ENCODE results near the gene DPYSL3. TPM values are rescaled to one million over a fixed set of nuclear protein-coding genes. Genes with fewer than 3 reads are reported as not detected.

The DPYSL3 gene
- total and polyA plus RNA-seq, 7 experiments from 2014 or later = 0.08 to 1.2 (median 0.11) TPM; not detected in 4

GRCh38 chr5:147515269-147515668, 5.4 kb upstream of the DPYSL3 start:
- Mint-ChIP-seq H3K36me3 (peaks cover 0 to 8% (median 0%) of the 10 kb centered on the region in 5 donors), H3K27ac (no peak overlapping the region), H3K27me3 (peaks cover 11 to 22% (median 12%) of the 10 kb centered on the region in 5 donors), H3K9me3 (peaks cover 0 to 11% (median 2%) of the 10 kb centered on the region in 11 donors), H3K4me3 (no peak overlapping the region), H3K4me1 (peaks cover 0 to 2% (median 1%) of the 10 kb centered on the region in 7 donors)
- intact Hi-C loops (cut with micrococcal nuclease) = no loop called here
- Histone ChIP-seq H3K27me3 (ENCODE audit: control insufficient read depth in 2 of 2, insufficient read depth in 2 of 2, low read length in 2 of 2) (no peaks in the 10 kb centered on the region), H3K4me1 (ENCODE audit: control insufficient read depth in 2 of 2, insufficient read depth in 2 of 2, low read length in 2 of 2) (no peaks in the 10 kb centered on the region), H3K9me3 (ENCODE audit: control insufficient read depth in 2 of 3, low read length in 3 of 3) (no peaks in the 10 kb centered on the region), H3K27ac (ENCODE audit: low read depth, low read length) (no peak overlapping the region), H3K4me3 (ENCODE audit: low read length) (no peak overlapping the region), H3K36me3 (ENCODE audit: control insufficient read depth in 2 of 3, insufficient read depth in 3 of 3, low read length in 3 of 3) (no peaks in the 10 kb centered on the region)
- POLR2A ChIA-PET = no interaction called here
- CTCF ChIA-PET = no interaction called here
- no peak for ATAC-seq
- DNase-seq = no peak

- H3K27me3 Mint-ChIP-seq = peaks cover 24 to 39% (median 31%) of the 10 kb centered on the region in 5 donors
- peaks cover 0 to 12% (median 5%) of the 10 kb centered on the region in 11 donors for H3K9me3 Mint-ChIP-seq
- Histone ChIP-seq H3K4me1 (ENCODE audit: control insufficient read depth in 2 of 2, insufficient read depth in 2 of 2, low read length in 2 of 2) (no peaks in the 10 kb centered on the region), H3K27me3 (ENCODE audit: control insufficient read depth in 2 of 2, insufficient read depth in 2 of 2, low read length in 2 of 2) (no peaks in the 10 kb centered on the region), H3K4me3 (ENCODE audit: low read length) (no peak overlapping the region), H3K9me3 (ENCODE audit: control insufficient read depth in 2 of 3, low read length in 3 of 3) (no peaks in the 10 kb centered on the region), H3K36me3 (ENCODE audit: control insufficient read depth in 2 of 3, insufficient read depth in 3 of 3, low read length in 3 of 3) (no peaks in the 10 kb centered on the region), H3K27ac (ENCODE audit: low read depth, low read length) (no peak overlapping the region)
- DNase-seq (no peak), ATAC-seq (no peak)
- H3K36me3 Mint-ChIP-seq = peaks cover 0 to 11% (median 0%) of the 10 kb centered on the region in 5 donors
- POLR2A ChIA-PET = no interaction called here
- H3K27ac Mint-ChIP-seq = no peak overlapping the region
- peaks cover 0 to 5% (median 5%) of the 10 kb centered on the region in 7 donors for H3K4me1 Mint-ChIP-seq
- CTCF ChIA-PET = no interaction called here
- no peak overlapping the region for H3K4me3 Mint-ChIP-seq
- intact Hi-C loops (cut with micrococcal nuclease) = no loop called here
Measured at GRCh38 chr5:147512659-147513379, 3.0 kb upstream of the DPYSL3 start.

GRCh38 chr5:147510885-147511284, 1.0 kb upstream of the DPYSL3 start:
- no peak for ATAC-seq
- no peaks in the 10 kb centered on the region for H3K27me3 ChIP-seq (ENCODE audit: control insufficient read depth in 2 of 2, insufficient read depth in 2 of 2, low read length in 2 of 2)
- CTCF ChIA-PET = no interaction called here
- Mint-ChIP-seq H3K4me1 (peaks cover 0 to 5% (median 5%) of the 10 kb centered on the region in 7 donors), H3K27ac (no peak overlapping the region), H3K36me3 (peaks cover 0 to 11% (median 0%) of the 10 kb centered on the region in 5 donors), H3K9me3 (peaks cover 0 to 15% (median 5%) of the 10 kb centered on the region in 11 donors), H3K27me3 (peaks cover 36 to 52% (median 40%) of the 10 kb centered on the region in 5 donors), H3K4me3 (no peak overlapping the region)
- H3K36me3 ChIP-seq (ENCODE audit: control insufficient read depth in 2 of 3, insufficient read depth in 3 of 3, low read length in 3 of 3) = no peaks in the 10 kb centered on the region
- H3K4me3 ChIP-seq (ENCODE audit: low read length) = no peak overlapping the region
- POLR2A ChIA-PET = no interaction called here
- no peak for DNase-seq
- H3K4me1 ChIP-seq (ENCODE audit: control insufficient read depth in 2 of 2, insufficient read depth in 2 of 2, low read length in 2 of 2) = no peaks in the 10 kb centered on the region
- intact Hi-C loops (cut with micrococcal nuclease) = no loop called here
- H3K9me3 ChIP-seq (ENCODE audit: control insufficient read depth in 2 of 3, low read length in 3 of 3) = no peaks in the 10 kb centered on the region
- no peak overlapping the region for H3K27ac ChIP-seq (ENCODE audit: low read depth, low read length)

GRCh38 chr5:147509041-147509709, 693 bp downstream of the DPYSL3 start:
- H3K27me3 Mint-ChIP-seq = peaks cover 36 to 48% (median 40%) of the 10 kb centered on the region in 5 donors

GRCh38 chr5:147508711-147509040, 1.2 kb downstream of the DPYSL3 start:
- Mint-ChIP-seq H3K4me1 (peaks cover 0 to 5% (median 5%) of the 10 kb centered on the region in 7 donors), H3K27me3 (peaks cover 36 to 46% (median 40%) of the 10 kb centered on the region in 5 donors), H3K27ac (no peak overlapping the region), H3K9me3 (peaks cover 0 to 15% (median 5%) of the 10 kb centered on the region in 11 donors), H3K4me3 (no peak overlapping the region), H3K36me3 (peaks cover 0 to 11% (median 0%) of the 10 kb centered on the region in 5 donors)
- POLR2A ChIA-PET = no interaction called here
- no peak for ATAC-seq
- CTCF ChIA-PET = no interaction called here
- Histone ChIP-seq H3K27ac (ENCODE audit: low read depth, low read length) (no peak overlapping the region), H3K27me3 (ENCODE audit: control insufficient read depth in 2 of 2, insufficient read depth in 2 of 2, low read length in 2 of 2) (no peaks in the 10 kb centered on the region), H3K4me1 (ENCODE audit: control insufficient read depth in 2 of 2, insufficient read depth in 2 of 2, low read length in 2 of 2) (no peaks in the 10 kb centered on the region), H3K36me3 (ENCODE audit: control insufficient read depth in 2 of 3, insufficient read depth in 3 of 3, low read length in 3 of 3) (no peaks in the 10 kb centered on the region), H3K4me3 (ENCODE audit: low read length) (no peak overlapping the region), H3K9me3 (ENCODE audit: control insufficient read depth in 2 of 3, low read length in 3 of 3) (no peaks in the 10 kb centered on the region)
- intact Hi-C loops (cut with micrococcal nuclease) = no loop called here
- no peak for DNase-seq

More at GRCh38 chr5:147509041-147509709, 693 bp downstream of the DPYSL3 start:
- Mint-ChIP-seq H3K4me3 (no peak overlapping the region), H3K36me3 (peaks cover 0 to 11% (median 0%) of the 10 kb centered on the region in 5 donors), H3K27ac (no peak overlapping the region), H3K4me1 (peaks cover 0 to 5% (median 5%) of the 10 kb centered on the region in 7 donors), H3K9me3 (peaks cover 0 to 15% (median 5%) of the 10 kb centered on the region in 11 donors)
- H3K27ac ChIP-seq (ENCODE audit: low read depth, low read length) = no peak overlapping the region
- H3K27me3 ChIP-seq (ENCODE audit: control insufficient read depth in 2 of 2, insufficient read depth in 2 of 2, low read length in 2 of 2) = no peaks in the 10 kb centered on the region
- ChIA-PET CTCF (no interaction called here), POLR2A (no interaction called here)
- ATAC-seq (no peak), DNase-seq (no peak)
- H3K4me1 ChIP-seq (ENCODE audit: control insufficient read depth in 2 of 2, insufficient read depth in 2 of 2, low read length in 2 of 2) = no peaks in the 10 kb centered on the region
- intact Hi-C loops (cut with micrococcal nuclease) = no loop called here
- no peaks in the 10 kb centered on the region for H3K36me3 ChIP-seq (ENCODE audit: control insufficient read depth in 2 of 3, insufficient read depth in 3 of 3, low read length in 3 of 3)
- no peak overlapping the region for H3K4me3 ChIP-seq (ENCODE audit: low read length)
- H3K9me3 ChIP-seq (ENCODE audit: control insufficient read depth in 2 of 3, low read length in 3 of 3) = no peaks in the 10 kb centered on the region

- Mint-ChIP-seq H3K4me3 (no peak overlapping the region), H3K4me1 (peaks cover 0 to 5% (median 5%) of the 10 kb centered on the region in 7 donors), H3K27ac (no peak overlapping the region), H3K9me3 (peaks cover 0 to 15% (median 5%) of the 10 kb centered on the region in 11 donors), H3K27me3 (peaks cover 36 to 41% (median 39%) of the 10 kb centered on the region in 5 donors), H3K36me3 (peaks cover 0 to 11% (median 0%) of the 10 kb centered on the region in 5 donors)
- ATAC-seq (no peak), DNase-seq (no peak)
- no peaks in the 10 kb centered on the region for H3K27me3 ChIP-seq (ENCODE audit: control insufficient read depth in 2 of 2, insufficient read depth in 2 of 2, low read length in 2 of 2)
- no peak overlapping the region for H3K4me3 ChIP-seq (ENCODE audit: low read length)
- no peaks in the 10 kb centered on the region for H3K9me3 ChIP-seq (ENCODE audit: control insufficient read depth in 2 of 3, low read length in 3 of 3)
- ChIA-PET POLR2A (no interaction called here), CTCF (no interaction called here)
- H3K36me3 ChIP-seq (ENCODE audit: control insufficient read depth in 2 of 3, insufficient read depth in 3 of 3, low read length in 3 of 3) = no peaks in the 10 kb centered on the region
- no peaks in the 10 kb centered on the region for H3K4me1 ChIP-seq (ENCODE audit: control insufficient read depth in 2 of 2, insufficient read depth in 2 of 2, low read length in 2 of 2)
- H3K27ac ChIP-seq (ENCODE audit: low read depth, low read length) = no peak overlapping the region
- intact Hi-C loops (cut with micrococcal nuclease) = no loop called here
Measured at GRCh38 chr5:147507480-147508126, 2.3 kb downstream of the DPYSL3 start.

Measured in naive thymus-derived CD4-positive, alpha-beta T cell (primary cell).